ENCODE results near the gene NMBR.

DNA sequence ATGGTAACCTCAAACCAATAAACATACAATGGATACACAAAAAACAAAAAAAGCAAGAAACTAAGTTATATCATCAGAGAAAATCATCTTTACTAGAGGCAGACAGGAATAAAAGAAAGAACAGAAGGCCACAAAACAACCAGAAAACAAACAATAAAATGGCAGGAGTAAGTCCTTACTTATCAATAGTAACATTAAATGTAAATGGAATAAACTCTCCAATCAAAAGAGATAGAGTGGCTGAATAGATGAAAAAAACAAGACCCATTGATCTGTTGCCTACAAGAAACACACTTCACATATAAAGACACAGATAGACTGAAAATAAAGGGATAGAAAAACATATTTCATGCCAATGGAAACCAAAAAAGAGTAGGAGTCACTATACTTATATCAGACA, 95.5 kb downstream of the NMBR start:
- TF ChIP-seq, protein P1, sequence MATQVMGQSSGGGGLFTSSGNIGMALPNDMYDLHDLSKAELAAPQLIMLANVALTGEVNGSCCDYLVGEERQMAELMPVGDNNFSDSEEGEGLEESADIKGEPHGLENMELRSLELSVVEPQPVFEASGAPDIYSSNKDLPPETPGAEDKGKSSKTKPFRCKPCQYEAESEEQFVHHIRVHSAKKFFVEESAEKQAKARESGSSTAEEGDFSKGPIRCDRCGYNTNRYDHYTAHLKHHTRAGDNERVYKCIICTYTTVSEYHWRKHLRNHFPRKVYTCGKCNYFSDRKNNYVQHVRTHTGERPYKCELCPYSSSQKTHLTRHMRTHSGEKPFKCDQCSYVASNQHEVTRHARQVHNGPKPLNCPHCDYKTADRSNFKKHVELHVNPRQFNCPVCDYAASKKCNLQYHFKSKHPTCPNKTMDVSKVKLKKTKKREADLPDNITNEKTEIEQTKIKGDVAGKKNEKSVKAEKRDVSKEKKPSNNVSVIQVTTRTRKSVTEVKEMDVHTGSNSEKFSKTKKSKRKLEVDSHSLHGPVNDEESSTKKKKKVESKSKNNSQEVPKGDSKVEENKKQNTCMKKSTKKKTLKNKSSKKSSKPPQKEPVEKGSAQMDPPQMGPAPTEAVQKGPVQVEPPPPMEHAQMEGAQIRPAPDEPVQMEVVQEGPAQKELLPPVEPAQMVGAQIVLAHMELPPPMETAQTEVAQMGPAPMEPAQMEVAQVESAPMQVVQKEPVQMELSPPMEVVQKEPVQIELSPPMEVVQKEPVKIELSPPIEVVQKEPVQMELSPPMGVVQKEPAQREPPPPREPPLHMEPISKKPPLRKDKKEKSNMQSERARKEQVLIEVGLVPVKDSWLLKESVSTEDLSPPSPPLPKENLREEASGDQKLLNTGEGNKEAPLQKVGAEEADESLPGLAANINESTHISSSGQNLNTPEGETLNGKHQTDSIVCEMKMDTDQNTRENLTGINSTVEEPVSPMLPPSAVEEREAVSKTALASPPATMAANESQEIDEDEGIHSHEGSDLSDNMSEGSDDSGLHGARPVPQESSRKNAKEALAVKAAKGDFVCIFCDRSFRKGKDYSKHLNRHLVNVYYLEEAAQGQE (IDR thresholded peaks at IDR 0.05; ENCODE audit: borderline replicate concordance), result no peak
- TF ChIP-seq MXI1 (conservative IDR thresholded peaks at IDR 0.05; ENCODE audit: poor library complexity, severe bottlenecking) (no peak), EZH2 (IDR thresholded peaks at IDR 0.05; ENCODE audit: borderline replicate concordance, insufficient read depth, low read length, poor library complexity, severe bottlenecking) (no peak), POLR2AphosphoS5 (IDR thresholded peaks at IDR 0.05) (no peak)
- TF ChIP-seq, protein P2, sequence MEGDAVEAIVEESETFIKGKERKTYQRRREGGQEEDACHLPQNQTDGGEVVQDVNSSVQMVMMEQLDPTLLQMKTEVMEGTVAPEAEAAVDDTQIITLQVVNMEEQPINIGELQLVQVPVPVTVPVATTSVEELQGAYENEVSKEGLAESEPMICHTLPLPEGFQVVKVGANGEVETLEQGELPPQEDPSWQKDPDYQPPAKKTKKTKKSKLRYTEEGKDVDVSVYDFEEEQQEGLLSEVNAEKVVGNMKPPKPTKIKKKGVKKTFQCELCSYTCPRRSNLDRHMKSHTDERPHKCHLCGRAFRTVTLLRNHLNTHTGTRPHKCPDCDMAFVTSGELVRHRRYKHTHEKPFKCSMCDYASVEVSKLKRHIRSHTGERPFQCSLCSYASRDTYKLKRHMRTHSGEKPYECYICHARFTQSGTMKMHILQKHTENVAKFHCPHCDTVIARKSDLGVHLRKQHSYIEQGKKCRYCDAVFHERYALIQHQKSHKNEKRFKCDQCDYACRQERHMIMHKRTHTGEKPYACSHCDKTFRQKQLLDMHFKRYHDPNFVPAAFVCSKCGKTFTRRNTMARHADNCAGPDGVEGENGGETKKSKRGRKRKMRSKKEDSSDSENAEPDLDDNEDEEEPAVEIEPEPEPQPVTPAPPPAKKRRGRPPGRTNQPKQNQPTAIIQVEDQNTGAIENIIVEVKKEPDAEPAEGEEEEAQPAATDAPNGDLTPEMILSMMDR (IDR thresholded peaks at IDR 0.05; ENCODE audit: poor library complexity, severe bottlenecking), result no peak

Data from neural cell (in vitro differentiated cells).